KMS-11 (cell line): ENCODE measurements around the gene SPDYE16.
"Not testable (repeated sequence)": the region's sequence is repeated elsewhere in the genome, so short reads cannot be mapped to it uniquely, and the experiment has no call there.

Experiments
- H2AFZ ChIP-seq: fragments of 200-600 bp; sonication (generic); 2 replicates; pipeline ENCODE4 v1.6.1; 2016; ENCODE audit warnings: antibody characterized with exemption, mixed run types, low read depth
- H3K27ac ChIP-seq: fragments of 200-600 bp; sonication (generic); 2 replicates; pipeline ENCODE4 v1.6.1; 2016; ENCODE audit warnings: mild to moderate bottlenecking, mixed run types
- H3K27me3 ChIP-seq: fragments of 200-600 bp; sonication (generic); 2 replicates; pipeline ENCODE4 v1.6.1; 2017; ENCODE audit warnings: mild to moderate bottlenecking, low read depth, mixed run types, moderate library complexity; ENCODE audit not compliant: insufficient read depth
- H3K36me3 ChIP-seq: fragments of 200-600 bp; sonication (generic); 2 replicates; pipeline ENCODE4 v1.6.1; 2017; ENCODE audit warnings: mild to moderate bottlenecking, mixed run types; ENCODE audit not compliant: insufficient read depth
- H3K4me1 ChIP-seq: fragments of 200-600 bp; sonication (generic); 2 replicates; pipeline ENCODE4 v1.6.1; 2016; ENCODE audit warnings: mild to moderate bottlenecking, low read depth, mixed run types; ENCODE audit not compliant: poor library complexity, severe bottlenecking
- H3K4me2 ChIP-seq: fragments of 200-600 bp; sonication (generic); 2 replicates; pipeline ENCODE4 v1.7.0; 2016; ENCODE audit warnings: mild to moderate bottlenecking, mixed run types
- H3K4me3 ChIP-seq: fragments of 200-600 bp; sonication (generic); IDR thresholded peaks from 2 replicates; pipeline ENCODE4 v1.6.1; 2017; ENCODE audit warnings: low read depth, low read length, mixed read lengths; ENCODE audit not compliant: insufficient read depth
- H3K79me2 ChIP-seq: fragments of 200-600 bp; sonication (generic); 2 replicates; pipeline ENCODE4 v1.6.1; 2016; ENCODE audit warnings: low read depth, mixed run types; ENCODE audit not compliant: insufficient read depth
- H3K9ac ChIP-seq: fragments of 200-600 bp; sonication (generic); 2 replicates; pipeline ENCODE4 v1.6.1; 2016; ENCODE audit warnings: mild to moderate bottlenecking, mixed run types
- H4K20me1 ChIP-seq: fragments of 200-600 bp; sonication (generic); 2 replicates; pipeline ENCODE4 v1.6.1; 2016; ENCODE audit warnings: mild to moderate bottlenecking, mixed run types; ENCODE audit not compliant: insufficient read depth
- CTCF ChIP-seq: fragments of 200-600 bp; sonication (generic); conservative IDR thresholded peaks from 2 replicates; pipeline ENCODE4 v1.6.1; 2017; ENCODE audit warnings: low read depth, mild to moderate bottlenecking, antibody characterized with exemption, low read length, moderate library complexity, mixed read lengths

SPDYE16 gene

GRCh38 chr7:76549855-76550248 lies 6.8 kb upstream of the SPDYE16 start:
- peak overlapping the region; percentile 76 for H3K27ac ChIP-seq

GRCh38 chr7:76549025-76549854 lies 6.1 kb upstream of the SPDYE16 start:
- not testable (repeated sequence) for H4K20me1 ChIP-seq, H3K27me3 ChIP-seq, H3K36me3 ChIP-seq, H3K4me1 ChIP-seq, H3K4me3 ChIP-seq
- peak overlapping the region; percentile 60 for H2AFZ ChIP-seq
- H3K4me2 ChIP-seq: peak overlapping the region; percentile 55
- peaks cover 31% of the 10 kb centered on the region; the same call in 1 of the 2 replicates for H3K79me2 ChIP-seq
- H3K9ac ChIP-seq: peak overlapping the region; percentile 97
- H3K27ac ChIP-seq: peak overlapping the region; percentile 76

More at GRCh38 chr7:76549855-76550248, 6.8 kb upstream of the SPDYE16 start:
- Histone ChIP-seq H2AFZ (peak overlapping the region; percentile 60; the same call in 1 of the 2 replicates), H3K9ac (peak overlapping the region; percentile 97), H3K79me2 (peaks cover 35% of the 10 kb centered on the region; the same call in 1 of the 2 replicates), H3K4me2 (peak overlapping the region; percentile 55)
- not testable (repeated sequence) for H4K20me1 ChIP-seq, H3K36me3 ChIP-seq, H3K4me3 ChIP-seq, H3K4me1 ChIP-seq, H3K27me3 ChIP-seq

GRCh38 chr7:76531643-76532042 lies 11.5 kb downstream of the SPDYE16 start:
- not testable (repeated sequence) for H3K27ac ChIP-seq, H3K9ac ChIP-seq, H3K27me3 ChIP-seq, H3K36me3 ChIP-seq, H4K20me1 ChIP-seq, H2AFZ ChIP-seq, H3K4me1 ChIP-seq, H3K4me3 ChIP-seq, H3K4me2 ChIP-seq, H3K79me2 ChIP-seq

GRCh38 chr7:76526183-76526582 lies 16.9 kb downstream of the SPDYE16 start:
- not testable (repeated sequence) for H3K27ac ChIP-seq, H3K4me3 ChIP-seq, H2AFZ ChIP-seq, H3K36me3 ChIP-seq, H3K9ac ChIP-seq, H3K4me2 ChIP-seq, H4K20me1 ChIP-seq, H3K79me2 ChIP-seq, H3K4me1 ChIP-seq, H3K27me3 ChIP-seq

GRCh38 chr7:76516932-76517331 lies 26.2 kb downstream of the SPDYE16 start:
- not testable (repeated sequence) for H3K27ac ChIP-seq, H3K27me3 ChIP-seq, H3K4me3 ChIP-seq, H3K9ac ChIP-seq, H4K20me1 ChIP-seq, H3K36me3 ChIP-seq, H2AFZ ChIP-seq, H3K4me1 ChIP-seq, H3K79me2 ChIP-seq, H3K4me2 ChIP-seq

GRCh38 chr7:76515999-76516443 lies 27.1 kb downstream of the SPDYE16 start:
- Histone ChIP-seq H3K4me3 (no peak overlapping the region), H3K27ac (no peak overlapping the region), H3K36me3 (no peaks in the 10 kb centered on the region), H3K4me1 (no peaks in the 10 kb centered on the region), H4K20me1 (no peaks in the 10 kb centered on the region), H3K4me2 (no peak overlapping the region), H2AFZ (no peak overlapping the region), H3K9ac (no peak overlapping the region), H3K79me2 (no peaks in the 10 kb centered on the region), H3K27me3 (no peaks in the 10 kb centered on the region)
- TF ChIP-seq CTCF: no peak
